Cardiac muscle cell (in vitro differentiated cells and primary cell): ENCODE data around the gene ADGRD1. TPM values are rescaled to one million over a fixed set of nuclear protein-coding genes. Genes with fewer than 3 reads are reported as not detected.

Experiments used
- DNase-seq, 2 donors: peaks; one replicate each; pipeline versions ENCODE4 v3.0.0 to v3.0.0-alpha.2; 2010 to 2017; ENCODE audit warnings: low read depth in 1 of 2, low spot score in 1 of 2
- H3K27ac ChIP-seq: fragments of 200-600 bp; sonication (generic); 2 replicates; pipeline ENCODE4 v1.5.1; 2016
- H3K27me3 ChIP-seq: fragments of 200-600 bp; sonication (generic); 2 replicates; pipeline ENCODE4 v1.6.0; 2016; ENCODE audit warnings: control low read depth
- H3K36me3 ChIP-seq: fragments of 200-600 bp; sonication (generic); 2 replicates; pipeline ENCODE4 v1.5.1; 2016; ENCODE audit warnings: control low read depth
- H3K4me1 ChIP-seq: fragments of 200-600 bp; sonication (generic); 2 replicates; pipeline ENCODE4 v1.8.1; 2017; ENCODE audit warnings: low read depth, mild to moderate bottlenecking, mixed run types
- H3K4me3 ChIP-seq: fragments of 200-600 bp; sonication (generic); 2 replicates; pipeline ENCODE4 v1.5.1; 2016; ENCODE audit warnings: mild to moderate bottlenecking
- H3K9me3 ChIP-seq: fragments of 200-600 bp; sonication (generic); 2 replicates; pipeline ENCODE4 v1.5.1; 2017; ENCODE audit warnings: low read depth, mild to moderate bottlenecking, control low read depth
- CTCF ChIP-seq: IDR thresholded peaks from 2 replicates; pipeline ENCODE4 v1.5.1; 2012; ENCODE audit warnings: low read depth, mild to moderate bottlenecking, low read length
- polyA plus RNA-seq: library from polyadenylated mRNA; unstranded; fragments of >200 nt; fragmentation: Nextera tagmentation; extraction: Ambion mirVana; gene quantifications from 2 replicates; pipeline ENCODE4 v1.2.1, GENCODE V29; 2016
- total RNA-seq: library from RNA; depleted of rRNA; stranded (reverse); fragments of >200 nt; gene quantifications from 2 replicates; pipeline ENCODE4 v1.2.3, GENCODE V29; 2016

ADGRD1 gene
- total and polyA plus RNA-seq, 2 experiments from 2014 or later = 66.6 to 74.0 TPM

GRCh38 chr12:131038961-131039950 lies 85.5 kb downstream of the ADGRD1 start:
- H3K27me3 ChIP-seq = no peaks in the 10 kb centered on the region
- peaks cover 4% of the 10 kb centered on the region for H3K36me3 ChIP-seq
- no peak for TF ChIP-seq CTCF
- H3K9me3 ChIP-seq = no peaks in the 10 kb centered on the region
- no peak overlapping the region for H3K4me3 ChIP-seq
- H3K4me1 ChIP-seq = no peaks in the 10 kb centered on the region
- no peak overlapping the region for H3K27ac ChIP-seq
- DNase-seq = no peak

- TF ChIP-seq CTCF = no peak
- Histone ChIP-seq H3K9me3 (no peaks in the 10 kb centered on the region), H3K36me3 (peaks cover 4% of the 10 kb centered on the region), H3K27ac (no peak overlapping the region), H3K27me3 (no peaks in the 10 kb centered on the region), H3K4me1 (no peaks in the 10 kb centered on the region), H3K4me3 (no peak overlapping the region)
- DNase-seq = no peak
These were observed 86.8 kb downstream of the ADGRD1 start for GRCh38 chr12:131040491-131040890.

- H3K4me3 ChIP-seq = no peak overlapping the region
- no peak overlapping the region for H3K27ac ChIP-seq
- no peak for DNase-seq
- no peaks in the 10 kb centered on the region for H3K9me3 ChIP-seq
- H3K36me3 ChIP-seq = peaks cover 4% of the 10 kb centered on the region
- H3K4me1 ChIP-seq = no peaks in the 10 kb centered on the region
- H3K27me3 ChIP-seq = no peaks in the 10 kb centered on the region
- no peak for TF ChIP-seq CTCF
These were observed 87.7 kb downstream of the ADGRD1 start for GRCh38 chr12:131041216-131041967.

- H3K27ac ChIP-seq = no peak overlapping the region
- no peak for DNase-seq
- H3K4me1 ChIP-seq = no peaks in the 10 kb centered on the region
- no peak for TF ChIP-seq CTCF
- no peak overlapping the region for H3K4me3 ChIP-seq
- H3K27me3 ChIP-seq = no peaks in the 10 kb centered on the region
- no peaks in the 10 kb centered on the region for H3K9me3 ChIP-seq
- peaks cover 4% of the 10 kb centered on the region for H3K36me3 ChIP-seq
These were observed 88.5 kb downstream of the ADGRD1 start for GRCh38 chr12:131041968-131042833.

GRCh38 chr12:131042834-131043245 lies 89.1 kb downstream of the ADGRD1 start:
- H3K9me3 ChIP-seq = no peaks in the 10 kb centered on the region
- no peak for TF ChIP-seq CTCF
- no peak overlapping the region for H3K27ac ChIP-seq
- H3K4me3 ChIP-seq = no peak overlapping the region
- H3K4me1 ChIP-seq = no peaks in the 10 kb centered on the region
- H3K36me3 ChIP-seq = peaks cover 4% of the 10 kb centered on the region
- no peaks in the 10 kb centered on the region for H3K27me3 ChIP-seq
- no peak for DNase-seq
